PFSK-1 (cell line): ENCODE data around the gene TGFBR1.

Experiments used
- FOXP2 ChIP-seq: optimal IDR thresholded peaks from 2 replicates; pipeline ENCODE3; 2011; ENCODE audit warnings: borderline replicate concordance, control low read depth, inconsistent platforms; ENCODE audit not compliant: insufficient read depth; ENCODE audit errors: extremely low read length, extremely low read depth
- POLR2AphosphoS5 ChIP-seq: IDR thresholded peaks from 2 replicates; pipeline ENCODE4 v1.6.1; 2012; ENCODE audit warnings: low read depth, mild to moderate bottlenecking, control low read depth, low read length, moderate library complexity
- SIN3A ChIP-seq: IDR thresholded peaks from 2 replicates; pipeline ENCODE4 v1.6.1; 2012; ENCODE audit warnings: mild to moderate bottlenecking, low read length, moderate library complexity, borderline replicate concordance; ENCODE audit not compliant: insufficient read depth
- TAF1 ChIP-seq: IDR thresholded peaks from 2 replicates; pipeline ENCODE4 v1.6.1; 2012; ENCODE audit warnings: low read length, control low read depth, borderline replicate concordance; ENCODE audit not compliant: insufficient read depth
- TF ChIP-seq, protein P1 (sequence below), 2 experiments: IDR thresholded peaks; 2 replicates each; pipeline versions ENCODE4 v1.6.1 to v1.8.0; 2011 to 2012; ENCODE audit warnings: low read depth in 2 of 2, low read length in 2 of 2, control low read depth in 1 of 2, inconsistent platforms in 1 of 2, mild to moderate bottlenecking in 1 of 2, moderate library complexity in 1 of 2; ENCODE audit not compliant: insufficient read depth in 1 of 2

The TGFBR1 gene

GRCh38 chr9:99076030-99076429, 28.9 kb upstream of the TGFBR1 start:
- no peak for TF ChIP-seq POLR2AphosphoS5
- TF ChIP-seq SIN3A = no peak
- TF ChIP-seq, protein P1, sequence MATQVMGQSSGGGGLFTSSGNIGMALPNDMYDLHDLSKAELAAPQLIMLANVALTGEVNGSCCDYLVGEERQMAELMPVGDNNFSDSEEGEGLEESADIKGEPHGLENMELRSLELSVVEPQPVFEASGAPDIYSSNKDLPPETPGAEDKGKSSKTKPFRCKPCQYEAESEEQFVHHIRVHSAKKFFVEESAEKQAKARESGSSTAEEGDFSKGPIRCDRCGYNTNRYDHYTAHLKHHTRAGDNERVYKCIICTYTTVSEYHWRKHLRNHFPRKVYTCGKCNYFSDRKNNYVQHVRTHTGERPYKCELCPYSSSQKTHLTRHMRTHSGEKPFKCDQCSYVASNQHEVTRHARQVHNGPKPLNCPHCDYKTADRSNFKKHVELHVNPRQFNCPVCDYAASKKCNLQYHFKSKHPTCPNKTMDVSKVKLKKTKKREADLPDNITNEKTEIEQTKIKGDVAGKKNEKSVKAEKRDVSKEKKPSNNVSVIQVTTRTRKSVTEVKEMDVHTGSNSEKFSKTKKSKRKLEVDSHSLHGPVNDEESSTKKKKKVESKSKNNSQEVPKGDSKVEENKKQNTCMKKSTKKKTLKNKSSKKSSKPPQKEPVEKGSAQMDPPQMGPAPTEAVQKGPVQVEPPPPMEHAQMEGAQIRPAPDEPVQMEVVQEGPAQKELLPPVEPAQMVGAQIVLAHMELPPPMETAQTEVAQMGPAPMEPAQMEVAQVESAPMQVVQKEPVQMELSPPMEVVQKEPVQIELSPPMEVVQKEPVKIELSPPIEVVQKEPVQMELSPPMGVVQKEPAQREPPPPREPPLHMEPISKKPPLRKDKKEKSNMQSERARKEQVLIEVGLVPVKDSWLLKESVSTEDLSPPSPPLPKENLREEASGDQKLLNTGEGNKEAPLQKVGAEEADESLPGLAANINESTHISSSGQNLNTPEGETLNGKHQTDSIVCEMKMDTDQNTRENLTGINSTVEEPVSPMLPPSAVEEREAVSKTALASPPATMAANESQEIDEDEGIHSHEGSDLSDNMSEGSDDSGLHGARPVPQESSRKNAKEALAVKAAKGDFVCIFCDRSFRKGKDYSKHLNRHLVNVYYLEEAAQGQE (IDR thresholded peaks at IDR 0.05; ENCODE audit: insufficient read depth in 1 of 2, low read depth in 2 of 2, low read length in 2 of 2) = no peak
- TF ChIP-seq TAF1 = no peak
- no peak for TF ChIP-seq FOXP2

DNA sequence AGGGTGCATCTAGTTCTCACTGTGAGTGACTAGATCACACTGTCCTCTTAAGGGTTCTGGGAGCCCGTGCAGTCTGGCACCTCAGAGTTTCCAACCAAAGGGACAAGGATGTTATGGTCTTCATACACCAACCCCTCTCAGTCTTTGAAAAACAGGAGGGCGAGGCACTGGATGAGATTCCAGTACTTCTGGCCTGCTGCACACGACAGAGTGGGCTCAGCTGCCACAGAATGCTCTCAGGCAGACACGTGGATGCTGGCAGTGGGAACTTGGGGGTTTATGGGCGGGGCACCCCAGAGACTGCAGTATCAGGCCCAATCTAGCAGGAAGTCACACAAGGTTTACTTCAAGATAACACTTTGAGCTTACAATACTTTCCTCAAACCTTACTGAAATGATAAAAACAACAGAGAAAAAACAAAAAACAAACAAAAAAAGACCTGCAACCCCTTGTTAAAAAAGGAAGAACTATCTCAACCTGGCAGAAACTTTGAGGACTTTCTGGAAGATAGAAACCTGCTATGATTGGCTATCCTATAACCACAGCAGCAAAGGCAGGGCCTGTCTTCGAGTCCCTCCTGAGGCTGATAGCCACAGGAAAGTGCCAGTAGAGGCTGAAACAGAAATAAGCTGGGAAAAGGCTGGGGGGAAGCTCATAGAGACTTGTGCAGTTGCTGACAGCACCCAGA, 28.3 kb upstream of the TGFBR1 start:
- no peak for TF ChIP-seq FOXP2

DNA sequence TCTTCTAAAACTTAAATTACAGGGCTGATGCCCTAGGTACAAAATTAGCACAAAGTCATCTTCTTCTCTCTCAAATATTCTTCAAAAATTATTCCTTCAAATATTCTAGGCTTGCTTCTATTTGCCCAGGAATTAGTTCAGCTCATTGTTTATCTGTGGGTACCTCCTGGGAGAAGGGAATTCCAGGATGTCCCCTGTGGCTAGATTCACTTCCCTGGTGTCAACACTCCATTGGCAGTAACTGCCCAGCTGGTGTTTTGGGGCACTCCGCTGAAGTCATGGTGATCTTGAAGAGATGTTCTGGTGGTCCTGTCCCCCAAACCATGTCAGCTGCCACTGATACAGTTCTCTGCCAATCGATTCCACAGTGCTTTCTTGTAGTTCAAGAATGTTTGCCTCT, 26.2 kb upstream of the TGFBR1 start:
- TF ChIP-seq FOXP2 = no peak
- no peak for TF ChIP-seq TAF1
- TF ChIP-seq SIN3A = no peak
- TF ChIP-seq, protein P1 (IDR thresholded peaks at IDR 0.05; ENCODE audit: insufficient read depth in 1 of 2, low read depth in 2 of 2, low read length in 2 of 2) = no peak
- no peak for TF ChIP-seq POLR2AphosphoS5

- TF ChIP-seq, protein P1 (IDR thresholded peaks at IDR 0.05; ENCODE audit: insufficient read depth in 1 of 2, low read depth in 2 of 2, low read length in 2 of 2) = no peak
- TF ChIP-seq TAF1 (no peak), FOXP2 (no peak), SIN3A (no peak)
These were observed 25.4 kb upstream of the TGFBR1 start for GRCh38 chr9:99079542-99079941.

GRCh38 chr9:99083051-99083450, 21.9 kb upstream of the TGFBR1 start:
- TF ChIP-seq POLR2AphosphoS5 = no peak
- TF ChIP-seq, protein P1 (IDR thresholded peaks at IDR 0.05; ENCODE audit: insufficient read depth in 1 of 2, low read depth in 2 of 2, low read length in 2 of 2) = no peak
- no peak for TF ChIP-seq SIN3A
- no peak for TF ChIP-seq FOXP2
- no peak for TF ChIP-seq TAF1
